ENCODE data around the gene FAM161B. TPM values are rescaled to one million over a fixed set of nuclear protein-coding genes. Genes with fewer than 3 reads are reported as not detected.

Gene FAM161B
- total and polyA plus RNA-seq, 2 of the 8 experiments (the other 6 are each of a cell fraction or from before 2014, with no cell fraction given): 0.14 to 0.32 TPM

DNA sequence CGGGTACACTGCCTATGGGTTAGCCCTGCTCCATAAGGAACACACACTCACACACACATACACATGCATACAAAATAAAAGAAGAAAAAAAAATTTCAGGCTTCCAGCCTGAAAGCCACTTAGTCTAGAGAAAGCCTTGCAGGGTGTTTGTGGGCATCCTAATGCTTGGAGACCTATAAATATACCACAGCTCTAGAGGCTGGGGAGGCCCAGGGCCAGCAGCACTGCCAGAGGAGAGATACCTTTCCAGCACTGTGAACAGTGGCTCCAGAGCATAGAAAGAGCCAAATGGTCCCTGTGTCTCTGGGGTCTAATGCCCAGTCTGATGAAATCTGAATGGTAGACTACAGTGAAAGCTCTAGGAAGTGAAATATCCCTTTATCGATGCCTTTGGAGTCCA lies 12.9 kb downstream of the FAM161B start (continued):
- TF ChIP-seq TCF12 (IDR thresholded peaks at IDR 0.05; ENCODE audit: low read depth, low read length): no peak
- TF ChIP-seq SP2 (IDR thresholded peaks at IDR 0.05; ENCODE audit: low read length): no peak
- TF ChIP-seq GTF2F1 (IDR thresholded peaks at IDR 0.05; ENCODE audit: borderline replicate concordance, low read depth, low read length): no peak
